ENCODE results near the gene SDHA. TPM values are rescaled to one million over a fixed set of nuclear protein-coding genes. Genes with fewer than 3 reads are reported as not detected.
"Not testable (repeated sequence)": the region's sequence is repeated elsewhere in the genome, so short reads cannot be mapped to it uniquely, and the experiment has no call there.

The SDHA gene
- total RNA-seq, 2 donors from 2014 or later: 66.7 to 99.1 TPM

DNA sequence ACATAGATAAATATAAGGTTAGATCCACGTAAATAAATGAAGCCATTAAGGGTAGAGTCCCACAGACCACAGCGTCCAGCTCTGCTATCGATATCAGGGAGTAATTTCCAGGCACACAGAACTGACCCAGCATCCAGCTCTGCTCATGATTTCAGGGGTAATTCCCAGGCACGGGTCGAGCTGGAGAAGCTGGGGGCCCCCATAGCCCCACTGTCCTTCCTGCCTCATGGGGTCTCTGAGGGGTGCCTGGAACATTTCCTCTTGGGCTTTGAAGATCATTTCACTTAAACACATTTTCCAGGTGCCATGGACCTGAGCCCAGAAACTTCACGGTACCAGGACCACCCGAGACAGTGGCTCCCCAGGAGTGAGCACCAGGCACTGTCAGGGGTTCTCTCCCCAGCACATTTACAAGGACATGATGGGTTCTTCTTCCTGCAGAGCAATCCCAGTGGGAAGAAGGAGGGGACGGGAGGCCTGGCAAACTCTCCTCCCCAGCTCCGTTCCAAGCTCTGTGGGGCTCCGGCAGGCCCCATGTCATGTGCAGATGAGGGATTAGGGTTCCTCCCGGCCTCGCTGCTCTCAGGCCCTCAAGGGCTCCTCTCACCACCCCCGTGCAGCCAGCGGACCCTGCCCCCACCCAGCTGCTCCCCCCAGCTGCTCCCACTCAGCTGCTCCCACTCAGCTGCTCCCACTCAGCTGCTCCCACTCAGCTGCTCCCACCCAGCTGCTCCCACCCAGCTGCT, 80.0 kb downstream of the SDHA start:
- H3K4me3 ChIP-seq; H3K27me3 ChIP-seq (replicated peaks; ENCODE audit: insufficient read depth): not testable (repeated sequence)
- 84% methylated on average over 10 of the region's 14 CpGs for WGBS

DNA sequence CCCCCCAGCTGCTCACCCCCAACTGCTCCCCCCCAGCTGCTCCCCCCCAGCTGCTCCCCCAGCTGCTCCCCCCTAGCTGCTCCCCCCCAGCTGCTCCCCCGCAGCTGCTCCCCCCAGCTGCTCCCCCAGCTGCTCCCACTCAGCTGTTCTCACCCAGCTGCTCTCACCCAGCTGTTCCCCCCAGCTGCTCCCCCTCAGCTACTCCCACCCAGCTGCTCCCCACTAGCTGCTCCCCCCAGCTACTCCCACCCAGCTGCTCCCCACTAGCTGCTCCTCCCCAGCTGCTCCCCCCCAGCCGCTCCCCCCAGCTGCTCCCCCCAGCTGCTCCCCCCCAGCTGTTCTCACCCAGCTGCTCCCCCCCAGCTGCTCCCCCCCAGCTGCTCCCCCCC, 80.6 kb downstream of the SDHA start:
- no peaks in the 10 kb centered on the region for H3K4me1 ChIP-seq (replicated peaks)
- no peak overlapping the region for H3K27ac ChIP-seq
- WGBS: no CpG with 5 or more reads among the region's 2 CpGs
- no peak overlapping the region for H3K4me3 ChIP-seq
- H3K9me3 ChIP-seq: no peaks in the 10 kb centered on the region
- H3K27me3 ChIP-seq (replicated peaks; ENCODE audit: insufficient read depth): no peaks in the 10 kb centered on the region
- TF ChIP-seq POLR2A (IDR thresholded peaks at IDR 0.05) (no peak), POLR2AphosphoS5 (IDR thresholded peaks at IDR 0.05) (no peak)
- TF ChIP-seq, protein P1, sequence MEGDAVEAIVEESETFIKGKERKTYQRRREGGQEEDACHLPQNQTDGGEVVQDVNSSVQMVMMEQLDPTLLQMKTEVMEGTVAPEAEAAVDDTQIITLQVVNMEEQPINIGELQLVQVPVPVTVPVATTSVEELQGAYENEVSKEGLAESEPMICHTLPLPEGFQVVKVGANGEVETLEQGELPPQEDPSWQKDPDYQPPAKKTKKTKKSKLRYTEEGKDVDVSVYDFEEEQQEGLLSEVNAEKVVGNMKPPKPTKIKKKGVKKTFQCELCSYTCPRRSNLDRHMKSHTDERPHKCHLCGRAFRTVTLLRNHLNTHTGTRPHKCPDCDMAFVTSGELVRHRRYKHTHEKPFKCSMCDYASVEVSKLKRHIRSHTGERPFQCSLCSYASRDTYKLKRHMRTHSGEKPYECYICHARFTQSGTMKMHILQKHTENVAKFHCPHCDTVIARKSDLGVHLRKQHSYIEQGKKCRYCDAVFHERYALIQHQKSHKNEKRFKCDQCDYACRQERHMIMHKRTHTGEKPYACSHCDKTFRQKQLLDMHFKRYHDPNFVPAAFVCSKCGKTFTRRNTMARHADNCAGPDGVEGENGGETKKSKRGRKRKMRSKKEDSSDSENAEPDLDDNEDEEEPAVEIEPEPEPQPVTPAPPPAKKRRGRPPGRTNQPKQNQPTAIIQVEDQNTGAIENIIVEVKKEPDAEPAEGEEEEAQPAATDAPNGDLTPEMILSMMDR (IDR thresholded peaks at IDR 0.05): no peak
- DNase-seq (ENCODE audit: low spot score): no peak
- no peaks in the 10 kb centered on the region for H3K36me3 ChIP-seq
- intact Hi-C loops (cut with DNase I): no loop called here

More for the DNA sequence above, 80.0 kb downstream of the SDHA start:
- DNase-seq (ENCODE audit: low spot score); H3K27ac ChIP-seq; intact Hi-C loops (cut with DNase I); H3K4me1 ChIP-seq (replicated peaks); H3K9me3 ChIP-seq; H3K36me3 ChIP-seq: not testable (repeated sequence)

DNA sequence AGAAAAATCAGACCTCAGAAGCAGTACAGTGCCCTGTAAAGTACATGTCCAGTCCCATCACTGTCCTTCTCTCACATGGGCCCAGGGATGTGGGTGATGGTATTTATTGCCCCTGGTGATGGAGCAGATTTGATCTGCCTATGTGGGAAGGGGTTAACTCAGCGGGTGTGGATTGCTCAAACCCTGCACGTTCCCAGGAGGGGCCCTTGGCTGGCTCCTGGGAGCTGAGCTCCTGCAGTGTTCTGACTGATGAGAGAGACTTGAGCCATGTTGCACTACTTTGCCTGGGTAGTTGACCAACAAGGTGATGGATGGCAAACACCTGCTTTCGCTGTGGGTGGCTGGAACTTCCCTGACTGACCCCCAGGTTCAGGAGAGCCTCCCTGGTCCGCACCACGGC, 81.8 kb downstream of the SDHA start:
- intact Hi-C loops (cut with DNase I); H3K27me3 ChIP-seq (replicated peaks; ENCODE audit: insufficient read depth); H3K4me3 ChIP-seq; H3K4me1 ChIP-seq (replicated peaks); DNase-seq (ENCODE audit: low spot score); H3K36me3 ChIP-seq; H3K9me3 ChIP-seq; H3K27ac ChIP-seq: not testable (repeated sequence)
- WGBS: 53% methylated on average over 4 of the region's 5 CpGs

DNA sequence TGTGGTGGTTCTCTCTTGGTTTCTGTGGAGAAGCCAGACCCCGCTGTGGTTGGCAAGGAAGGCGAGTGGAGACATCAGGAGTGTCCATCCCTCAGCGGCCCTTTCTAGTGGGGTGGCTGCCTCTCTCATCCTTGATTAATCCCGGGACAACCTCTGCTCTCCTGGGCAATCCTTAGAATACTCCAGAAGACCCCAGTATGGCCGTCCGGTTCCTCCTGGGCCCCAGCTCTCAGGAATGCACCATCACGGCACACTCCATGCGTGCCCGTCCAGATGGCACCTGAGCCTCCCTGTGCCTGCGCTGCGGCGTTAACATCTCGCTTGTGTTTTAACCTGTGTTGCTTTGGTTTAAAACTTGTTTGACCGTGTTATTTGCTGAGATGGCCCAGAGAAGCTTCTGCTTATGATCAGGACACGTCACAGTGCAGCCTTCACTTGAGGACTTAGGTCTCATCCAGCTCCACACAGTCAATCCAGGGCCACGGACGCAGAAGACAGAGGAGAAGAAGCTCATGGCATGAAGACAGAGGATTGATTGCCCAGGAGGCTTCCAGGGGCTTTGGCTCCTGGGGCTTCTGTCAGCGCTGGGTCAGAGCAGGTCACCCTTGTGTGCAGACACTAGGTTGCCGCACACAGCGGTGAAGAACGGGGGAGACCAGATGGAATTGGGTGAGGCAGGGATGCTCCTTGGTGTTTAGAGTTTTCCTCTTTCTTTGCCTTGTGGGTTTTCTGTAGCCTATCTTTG, 82.7 kb downstream of the SDHA start:
- H3K36me3 ChIP-seq; intact Hi-C loops (cut with DNase I); H3K4me3 ChIP-seq; H3K27me3 ChIP-seq (replicated peaks; ENCODE audit: insufficient read depth); DNase-seq (ENCODE audit: low spot score); H3K4me1 ChIP-seq (replicated peaks); H3K27ac ChIP-seq; H3K9me3 ChIP-seq: not testable (repeated sequence)
- WGBS: 93% methylated on average over 20 of the region's 21 CpGs

DNA sequence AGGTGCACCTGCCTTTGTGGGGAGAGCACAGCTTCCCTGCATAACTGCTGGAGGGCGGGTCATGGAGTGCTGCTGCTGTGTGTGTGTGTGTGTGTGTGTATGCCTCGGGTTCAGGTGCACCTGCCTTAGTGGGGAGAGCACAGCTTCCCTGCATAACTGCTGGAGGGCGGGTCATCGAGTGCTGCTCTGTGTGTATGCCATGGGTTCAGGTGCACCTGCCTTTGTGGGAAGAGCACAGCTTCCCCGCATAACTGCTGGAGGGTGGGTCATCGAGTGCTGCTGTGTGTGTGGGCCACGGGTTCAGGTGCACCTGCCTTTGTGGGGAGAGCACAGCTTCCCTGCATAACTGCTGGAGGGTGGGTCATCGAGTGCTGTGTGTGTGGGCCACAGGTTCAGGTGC, 84.3 kb downstream of the SDHA start:
- H3K27me3 ChIP-seq (replicated peaks; ENCODE audit: insufficient read depth); H3K36me3 ChIP-seq; intact Hi-C loops (cut with DNase I); H3K4me3 ChIP-seq; H3K4me1 ChIP-seq (replicated peaks); H3K9me3 ChIP-seq; H3K27ac ChIP-seq; DNase-seq (ENCODE audit: low spot score): not testable (repeated sequence)
- WGBS: 80% methylated on average over 8 of the region's 8 CpGs

DNA sequence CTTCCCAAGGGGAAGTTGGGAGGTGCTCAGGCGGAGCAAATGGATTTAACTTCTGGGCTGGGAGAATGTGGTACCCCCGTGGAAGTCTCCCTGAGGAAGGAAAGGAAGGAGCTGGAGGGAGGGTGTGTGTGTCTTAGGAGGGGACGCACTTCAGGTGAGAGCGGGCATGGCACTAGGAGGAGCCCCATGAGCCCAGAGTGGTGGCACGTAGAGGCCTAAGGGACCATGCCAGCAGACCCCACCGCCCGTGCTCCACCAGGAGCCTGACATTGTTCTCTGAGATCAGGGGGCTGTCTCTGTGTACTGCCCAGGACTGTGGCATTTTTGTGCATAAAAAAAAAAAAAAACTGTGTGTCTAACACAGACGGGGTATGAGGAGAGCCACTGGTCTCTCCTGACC, 84.8 kb downstream of the SDHA start:
- no peak for TF ChIP-seq POLR2A (IDR thresholded peaks at IDR 0.05)
- TF ChIP-seq POLR2AphosphoS5 (IDR thresholded peaks at IDR 0.05): no peak
- TF ChIP-seq, protein P1 (IDR thresholded peaks at IDR 0.05): no peak
- WGBS: 81% methylated on average over 8 of the region's 8 CpGs
- H3K9me3 ChIP-seq: no peaks in the 10 kb centered on the region
- intact Hi-C loops (cut with DNase I): no loop called here
- DNase-seq (ENCODE audit: low spot score): no peak
- H3K27ac ChIP-seq: no peak overlapping the region
- H3K4me1 ChIP-seq (replicated peaks): no peaks in the 10 kb centered on the region
- no peaks in the 10 kb centered on the region for H3K36me3 ChIP-seq
- H3K27me3 ChIP-seq (replicated peaks; ENCODE audit: insufficient read depth): no peaks in the 10 kb centered on the region
- H3K4me3 ChIP-seq: no peak overlapping the region

DNA sequence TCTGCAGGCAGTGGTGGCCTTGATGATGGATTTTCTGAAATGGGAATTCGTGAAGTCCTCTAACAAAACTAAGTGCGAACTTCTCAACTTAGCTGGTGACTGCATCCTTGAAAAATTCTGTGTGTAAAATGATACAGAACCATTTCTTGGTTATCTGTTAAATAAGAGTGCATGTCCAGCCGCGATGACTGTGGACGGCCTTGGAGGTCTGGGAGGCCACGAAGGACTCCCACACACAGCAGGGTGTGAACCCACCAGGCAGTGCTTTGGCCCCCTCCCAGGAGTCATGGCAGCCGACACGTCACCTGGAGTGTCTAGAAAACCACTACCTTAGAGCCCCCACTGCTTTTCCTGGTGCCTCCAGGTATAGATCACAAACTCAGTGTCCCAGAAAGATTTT, 85.6 kb downstream of the SDHA start:
- DNase-seq (ENCODE audit: low spot score); H3K4me1 ChIP-seq (replicated peaks); intact Hi-C loops (cut with DNase I); H3K36me3 ChIP-seq; H3K27me3 ChIP-seq (replicated peaks; ENCODE audit: insufficient read depth); H3K9me3 ChIP-seq; H3K4me3 ChIP-seq; H3K27ac ChIP-seq: not testable (repeated sequence)
- WGBS: 94% methylated on average over 8 of the region's 8 CpGs
